Mesenchymal stem cell (in vitro differentiated cells and primary cell): ENCODE measurements around the gene TRIP13.

Experiments
- DNase-seq: peaks from one replicate; pipeline ENCODE4 v3.0.0-alpha.2; 2013
- H2AFZ ChIP-seq: one replicate; pipeline ENCODE4 v1.6.1; 2013; ENCODE audit warnings: low read depth, mild to moderate bottlenecking, control low read depth, inconsistent platforms, low read length, moderate library complexity
- H2AK5ac ChIP-seq: 2 replicates; pipeline ENCODE4 v1.6.1; 2013; ENCODE audit warnings: low read length, moderate library complexity, mild to moderate bottlenecking, inconsistent platforms; ENCODE audit not compliant: severe bottlenecking
- H2BK120ac ChIP-seq: one replicate; pipeline ENCODE4 v1.6.1; 2013; ENCODE audit warnings: low read depth, mild to moderate bottlenecking, inconsistent platforms, low read length, moderate library complexity
- H2BK12ac ChIP-seq, 2 experiments: one replicate each; pipeline ENCODE4 v1.6.1; 2013; ENCODE audit warnings: inconsistent platforms in 2 of 2, low read length in 2 of 2, mild to moderate bottlenecking in 2 of 2, moderate library complexity in 2 of 2, control low read depth in 1 of 2
- H2BK15ac ChIP-seq: one replicate; pipeline ENCODE4 v1.6.1; 2013; ENCODE audit warnings: mild to moderate bottlenecking, low read depth, inconsistent platforms; ENCODE audit not compliant: poor library complexity, severe bottlenecking
- H2BK5ac ChIP-seq: 2 replicates; pipeline ENCODE4 v1.6.1; 2013; ENCODE audit warnings: low read depth, mild to moderate bottlenecking, low read length, control low read depth, inconsistent platforms; ENCODE audit not compliant: poor library complexity, severe bottlenecking
- H3K14ac ChIP-seq, 2 experiments: one replicate each; pipeline ENCODE4 v1.6.1; 2013; ENCODE audit warnings: inconsistent platforms in 2 of 2, low read length in 2 of 2, control low read depth in 1 of 2, mild to moderate bottlenecking in 1 of 2, moderate library complexity in 1 of 2
- H3K18ac ChIP-seq, 2 experiments: one replicate each; pipeline ENCODE4 v1.6.1; 2013; ENCODE audit warnings: inconsistent platforms in 2 of 2, low read length in 2 of 2, control low read depth in 1 of 2, low read depth in 1 of 2, mild to moderate bottlenecking in 1 of 2
- H3K23ac ChIP-seq, 2 experiments: one replicate each; pipeline ENCODE4 v1.6.1; 2013; ENCODE audit warnings: inconsistent platforms in 2 of 2, low read length in 2 of 2, mild to moderate bottlenecking in 2 of 2, moderate library complexity in 2 of 2, control low read depth in 1 of 2
- H3K27ac ChIP-seq: 2 replicates; pipeline ENCODE4 v1.5.1; 2013; ENCODE audit warnings: mild to moderate bottlenecking, moderate library complexity, low read length, control low read depth, inconsistent platforms; ENCODE audit not compliant: poor library complexity, severe bottlenecking
- H3K27me3 ChIP-seq, 2 experiments: 2 replicates each; pipeline versions ENCODE4 v1.6.1 to v1.7.0; 2013; ENCODE audit warnings: low read length in 2 of 2, mild to moderate bottlenecking in 2 of 2, moderate library complexity in 2 of 2, control low read depth in 1 of 2, inconsistent platforms in 1 of 2; ENCODE audit not compliant: control insufficient read depth in 1 of 2, insufficient read depth in 1 of 2
- H3K36me3 ChIP-seq, 2 experiments: 2 replicates each; pipeline versions ENCODE4 v1.6.1 to v1.7.0; 2013; ENCODE audit warnings: low read length in 2 of 2, control low read depth in 1 of 2, inconsistent platforms in 1 of 2, low read depth in 1 of 2, mild to moderate bottlenecking in 1 of 2; ENCODE audit not compliant: insufficient read depth in 2 of 2, control insufficient read depth in 1 of 2
- H3K4ac ChIP-seq, 2 experiments: one replicate each; pipeline ENCODE4 v1.6.1; 2013; ENCODE audit warnings: inconsistent platforms in 2 of 2, low read length in 2 of 2, mild to moderate bottlenecking in 2 of 2, moderate library complexity in 2 of 2, control low read depth in 1 of 2, low read depth in 1 of 2
- H3K4me1 ChIP-seq: 2 replicates; pipeline ENCODE4 v1.6.1; 2013; ENCODE audit warnings: low read depth, low read length, control low read depth; ENCODE audit not compliant: control insufficient read depth, insufficient read depth
- H3K4me2 ChIP-seq: 2 replicates; pipeline ENCODE4 v1.6.1; 2013; ENCODE audit warnings: low read length, mild to moderate bottlenecking, inconsistent platforms; ENCODE audit not compliant: poor library complexity, severe bottlenecking
- H3K4me3 ChIP-seq, 2 experiments: 2 replicates each; pipeline versions ENCODE4 v1.5.1 to v1.7.0; 2013; ENCODE audit warnings: low read length in 2 of 2, mild to moderate bottlenecking in 2 of 2, control low read depth in 1 of 2, low read depth in 1 of 2; ENCODE audit not compliant: insufficient read depth in 1 of 2
- H3K79me1 ChIP-seq: replicated peaks from 2 replicates; pipeline ENCODE4 v1.6.1; 2013; ENCODE audit warnings: mild to moderate bottlenecking, control low read depth, low read length, inconsistent platforms; ENCODE audit not compliant: poor library complexity, severe bottlenecking
- H3K9ac ChIP-seq: 2 replicates; pipeline ENCODE4 v1.7.0; 2013; ENCODE audit warnings: mild to moderate bottlenecking, low read length, moderate library complexity
- H3K9me3 ChIP-seq: 2 replicates; pipeline ENCODE4 v1.7.0; 2013; ENCODE audit warnings: mild to moderate bottlenecking, low read length; ENCODE audit not compliant: control insufficient read depth
- H4K8ac ChIP-seq: one replicate; pipeline ENCODE4 v1.6.1; 2013; ENCODE audit warnings: inconsistent platforms, mild to moderate bottlenecking, low read length, moderate library complexity
- H4K91ac ChIP-seq: one replicate; pipeline ENCODE4 v1.6.1; 2013; ENCODE audit warnings: mild to moderate bottlenecking, low read length, inconsistent platforms
- WGBS: methylation state at CpG from one replicate; pipeline ENCODE4 v1.1.7; 2013; ENCODE audit warnings: mixed read lengths; 5-methylcytosine and 5-hydroxymethylcytosine counted together

Gene TRIP13

DNA sequence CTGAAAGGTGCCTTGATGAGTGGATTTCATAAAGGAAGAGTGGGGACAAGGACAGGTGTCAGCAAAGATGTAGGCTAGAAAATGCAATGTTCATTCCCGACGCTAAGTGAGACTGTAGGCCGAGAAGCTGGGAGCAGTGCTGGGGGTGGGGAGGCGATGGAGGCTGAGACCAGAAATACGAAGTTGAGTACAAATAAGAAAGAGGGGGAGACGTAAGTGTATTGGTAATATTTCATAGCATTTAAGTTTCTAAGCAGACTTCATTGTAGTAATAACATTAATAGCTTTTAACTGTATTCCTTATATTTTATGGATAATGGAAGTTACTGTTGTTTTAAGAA lies 11.0 kb downstream of the TRIP13 start:
- H3K4me2 ChIP-seq = no peak overlapping the region
- H3K18ac ChIP-seq = no peak overlapping the region
- no peak overlapping the region for H3K4me3 ChIP-seq
- no peak overlapping the region for H2BK5ac ChIP-seq
- peak overlapping the region; percentile 47 for H2AFZ ChIP-seq
- H3K27me3 ChIP-seq = no peaks in the 10 kb centered on the region
- H3K79me1 ChIP-seq = peaks cover 14% of the 10 kb centered on the region
- no peak overlapping the region for H4K8ac ChIP-seq
- WGBS = 97% methylated on average over 3 of the region's 6 CpGs
- H3K4me1 ChIP-seq = no peaks in the 10 kb centered on the region
- H4K91ac ChIP-seq = no peak overlapping the region
- no peak overlapping the region for H3K14ac ChIP-seq
- no peak overlapping the region for H2BK15ac ChIP-seq
- peaks cover 15 to 35% of the 10 kb centered on the region in 2 experiments for H3K36me3 ChIP-seq
- DNase-seq = no peak
- H2AK5ac ChIP-seq = no peak overlapping the region
- H2BK120ac ChIP-seq = no peak overlapping the region
- H3K4ac ChIP-seq = no peak overlapping the region
- H2BK12ac ChIP-seq = no peak overlapping the region
- no peak overlapping the region for H3K23ac ChIP-seq
- H3K27ac ChIP-seq = no peak overlapping the region
- no peaks in the 10 kb centered on the region for H3K9me3 ChIP-seq
- H3K9ac ChIP-seq = no peak overlapping the region

DNA sequence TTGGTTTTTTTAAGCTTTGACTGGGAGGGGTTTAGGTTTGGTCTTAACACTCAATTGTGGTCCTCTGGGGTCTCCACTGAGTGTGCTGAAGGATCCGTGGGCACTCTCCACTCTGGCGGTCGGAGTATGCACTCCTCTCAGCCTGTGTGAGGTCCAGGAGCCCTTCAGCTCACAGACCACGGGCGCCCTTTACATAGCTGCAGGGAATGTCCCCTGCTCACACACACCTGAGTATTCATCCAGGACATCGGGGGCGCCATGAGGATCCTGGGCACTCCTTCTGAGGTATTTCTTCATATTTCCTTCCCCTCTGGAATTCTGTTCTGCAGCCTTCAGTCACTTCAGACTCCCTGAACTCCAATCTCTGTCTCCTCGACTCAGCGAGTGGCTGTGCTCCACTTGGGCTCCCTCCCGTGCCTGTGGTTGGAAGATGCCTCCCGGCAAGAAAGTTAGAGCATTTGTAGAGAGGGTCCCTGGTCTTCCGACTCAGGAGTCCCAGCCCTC lies 12.5 kb downstream of the TRIP13 start:
- Histone ChIP-seq H2BK120ac (no peak overlapping the region), H3K23ac (no peak overlapping the region), H2BK5ac (no peak overlapping the region), H3K4me1 (no peaks in the 10 kb centered on the region), H2AFZ (no peak overlapping the region), H3K4ac (no peak overlapping the region), H3K18ac (no peak overlapping the region), H4K8ac (no peak overlapping the region), H3K9me3 (no peaks in the 10 kb centered on the region), H2BK12ac (no peak overlapping the region), H3K27me3 (no peaks in the 10 kb centered on the region), H3K4me3 (no peak overlapping the region), H3K14ac (no peak overlapping the region), H4K91ac (no peak overlapping the region), H3K9ac (no peak overlapping the region), H2BK15ac (no peak overlapping the region), H3K27ac (no peak overlapping the region), H3K79me1 (peaks cover 14% of the 10 kb centered on the region), H3K36me3 (peaks cover 22 to 40% of the 10 kb centered on the region in 2 experiments), H3K4me2 (no peak overlapping the region), H2AK5ac (no peak overlapping the region)
- no peak for DNase-seq
- WGBS = 97% methylated on average over 11 of the region's 12 CpGs

DNA sequence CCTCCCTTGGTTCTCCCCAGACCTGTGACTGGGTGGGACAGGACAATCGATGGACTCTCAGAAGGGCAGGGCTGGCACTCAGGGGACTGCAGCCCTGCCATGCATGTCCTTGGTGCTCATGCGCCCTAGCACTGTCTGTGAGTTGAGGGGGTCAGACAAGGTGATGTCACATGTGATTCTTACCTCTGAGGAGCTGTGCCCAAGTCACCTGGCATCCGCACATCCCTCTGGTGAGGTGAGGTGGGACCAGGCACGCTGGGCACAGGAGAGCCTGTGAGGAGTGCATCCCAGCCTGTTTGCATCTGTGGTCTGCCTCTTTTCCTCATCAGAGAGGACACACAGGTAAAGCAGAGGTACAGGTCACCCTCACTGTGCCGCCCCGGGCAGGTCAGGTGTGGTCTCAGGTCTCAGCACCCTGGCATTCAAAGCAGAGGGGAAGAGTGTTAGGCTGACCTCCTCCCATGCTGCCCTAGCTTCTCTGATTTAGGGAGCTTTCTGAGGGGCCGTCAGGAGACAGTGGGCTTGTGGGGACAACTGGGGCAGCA lies 14.8 kb downstream of the TRIP13 start:
- Histone ChIP-seq H3K27ac (no peak overlapping the region), H2AFZ (no peak overlapping the region), H3K36me3 (peaks cover 29 to 37% of the 10 kb centered on the region in 2 experiments), H2BK12ac (no peak overlapping the region), H3K4me1 (peaks cover 7% of the 10 kb centered on the region), H3K79me1 (peaks cover 9% of the 10 kb centered on the region), H4K91ac (no peak overlapping the region), H3K23ac (no peak overlapping the region), H2BK120ac (no peak overlapping the region), H3K14ac (no peak overlapping the region), H3K27me3 (no peaks in the 10 kb centered on the region), H3K9ac (no peak overlapping the region), H2BK15ac (no peak overlapping the region), H2AK5ac (no peak overlapping the region), H3K4me3 (no peak overlapping the region), H3K4ac (no peak overlapping the region), H4K8ac (no peak overlapping the region), H3K4me2 (no peak overlapping the region), H3K9me3 (no peaks in the 10 kb centered on the region), H2BK5ac (no peak overlapping the region), H3K18ac (no peak overlapping the region)
- DNase-seq = no peak
- WGBS = 94% methylated on average over 7 of the region's 7 CpGs

DNA sequence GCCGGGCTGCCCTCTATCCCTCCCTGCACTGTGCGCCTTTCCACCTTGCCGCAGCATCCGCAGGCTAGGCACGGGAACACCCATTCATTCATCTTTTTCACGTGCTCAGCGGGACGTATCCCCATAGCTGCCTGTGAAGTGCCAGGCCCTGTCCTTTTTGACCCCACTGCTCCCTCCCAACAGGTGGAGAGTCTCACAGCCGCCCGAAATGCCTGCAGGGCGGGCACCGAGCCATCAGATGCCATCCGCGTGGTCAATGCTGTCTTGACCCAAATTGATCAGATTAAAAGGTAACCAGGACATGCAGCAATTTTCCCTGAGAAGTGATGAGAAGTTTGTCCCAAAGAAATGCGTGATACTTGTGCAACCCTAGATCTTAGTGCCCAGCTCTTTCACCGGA lies 15.5 kb downstream of the TRIP13 start:
- Histone ChIP-seq H3K79me1 (peaks cover 9% of the 10 kb centered on the region), H3K27me3 (no peaks in the 10 kb centered on the region), H2BK120ac (no peak overlapping the region), H2BK12ac (no peak overlapping the region), H2BK15ac (no peak overlapping the region), H2BK5ac (no peak overlapping the region), H3K14ac (no peak overlapping the region), H3K23ac (no peak overlapping the region), H4K8ac (no peak overlapping the region), H4K91ac (no peak overlapping the region), H3K36me3 (peaks cover 29 to 37% of the 10 kb centered on the region in 2 experiments), H3K4me1 (peaks cover 13% of the 10 kb centered on the region), H3K9ac (no peak overlapping the region), H3K9me3 (no peaks in the 10 kb centered on the region), H3K4me2 (no peak overlapping the region), H3K27ac (no peak overlapping the region), H2AK5ac (no peak overlapping the region), H3K4ac (no peak overlapping the region), H2AFZ (no peak overlapping the region), H3K18ac (no peak overlapping the region), H3K4me3 (no peak overlapping the region)
- no peak for DNase-seq
- WGBS = 97% methylated on average over 16 of the region's 16 CpGs
